ENCODE results near the gene MARCO. TPM values are rescaled to one million over a fixed set of nuclear protein-coding genes. Genes with fewer than 3 reads are reported as not detected.

Gene MARCO
- total RNA-seq, 2 donors from 2014 or later = not detected

GRCh38 chr2:118981632-118982031, 39.6 kb downstream of the MARCO start:
- Histone ChIP-seq H3K27ac (ENCODE audit: low read depth, low read length) (no peak overlapping the region), H3K36me3 (ENCODE audit: control insufficient read depth, insufficient read depth, low read length) (no peaks in the 10 kb centered on the region), H3K9me3 (ENCODE audit: control insufficient read depth, low read length) (peaks cover 5% of the 10 kb centered on the region), H3K27me3 (ENCODE audit: control insufficient read depth, insufficient read depth, low read length, poor library complexity, severe bottlenecking) (peaks cover 32% of the 10 kb centered on the region), H3K4me3 (ENCODE audit: low read length) (no peak overlapping the region), H3K4me1 (ENCODE audit: control insufficient read depth, insufficient read depth, low read length) (no peaks in the 10 kb centered on the region), H3K9ac (ENCODE audit: extremely low read depth, low read length, poor library complexity, severe bottlenecking) (no peak overlapping the region)
- WGBS, 2 experiments (ENCODE audit: insufficient coverage in 1 of 2, insufficient read length in 1 of 2) = 95% methylated on average over 2 of the region's 2 CpGs; no CpG with 5 or more reads in 1 of the 2 experiments
- Mint-ChIP-seq H3K36me3 (ENCODE audit: low read depth) (no peaks in the 10 kb centered on the region), H3K4me1 (peaks cover 6% of the 10 kb centered on the region), H3K27ac (no peak overlapping the region), H3K4me3 (no peak overlapping the region), H3K27me3 (ENCODE audit: insufficient read depth) (peaks cover 73% of the 10 kb centered on the region), H3K9me3 (peaks cover 6% of the 10 kb centered on the region)
- TF ChIP-seq CTCF (conservative IDR thresholded peaks at IDR 0.05) = no peak
- DNase-seq = no peak

GRCh38 chr2:118982039-118982438, 40.0 kb downstream of the MARCO start:
- Histone ChIP-seq H3K36me3 (ENCODE audit: control insufficient read depth, insufficient read depth, low read length) (no peaks in the 10 kb centered on the region), H3K27me3 (ENCODE audit: control insufficient read depth, insufficient read depth, low read length, poor library complexity, severe bottlenecking) (peaks cover 32% of the 10 kb centered on the region), H3K4me1 (ENCODE audit: control insufficient read depth, insufficient read depth, low read length) (no peaks in the 10 kb centered on the region), H3K9ac (ENCODE audit: extremely low read depth, low read length, poor library complexity, severe bottlenecking) (no peak overlapping the region), H3K27ac (ENCODE audit: low read depth, low read length) (no peak overlapping the region), H3K9me3 (ENCODE audit: control insufficient read depth, low read length) (peaks cover 1% of the 10 kb centered on the region), H3K4me3 (ENCODE audit: low read length) (no peak overlapping the region)
- Mint-ChIP-seq H3K36me3 (ENCODE audit: low read depth) (no peaks in the 10 kb centered on the region), H3K27me3 (ENCODE audit: insufficient read depth) (peaks cover 72% of the 10 kb centered on the region), H3K4me1 (peaks cover 6% of the 10 kb centered on the region), H3K4me3 (no peak overlapping the region), H3K27ac (no peak overlapping the region), H3K9me3 (peaks cover 2% of the 10 kb centered on the region)
- no peak for DNase-seq
- 79 to 93% methylated on average over 2 to 3 of the region's 3 CpGs for WGBS, 2 experiments (ENCODE audit: insufficient coverage in 1 of 2, insufficient read length in 1 of 2)
- TF ChIP-seq CTCF (conservative IDR thresholded peaks at IDR 0.05) = no peak

- H3K4me1 Mint-ChIP-seq = peaks cover 6% of the 10 kb centered on the region
- DNase-seq = no peak
- H3K4me3 Mint-ChIP-seq = no peak overlapping the region
- Histone ChIP-seq H3K27ac (ENCODE audit: low read depth, low read length) (no peak overlapping the region), H3K4me3 (ENCODE audit: low read length) (no peak overlapping the region), H3K9ac (ENCODE audit: extremely low read depth, low read length, poor library complexity, severe bottlenecking) (no peak overlapping the region), H3K4me1 (ENCODE audit: control insufficient read depth, insufficient read depth, low read length) (no peaks in the 10 kb centered on the region), H3K36me3 (ENCODE audit: control insufficient read depth, insufficient read depth, low read length) (no peaks in the 10 kb centered on the region), H3K27me3 (ENCODE audit: control insufficient read depth, insufficient read depth, low read length, poor library complexity, severe bottlenecking) (peaks cover 36% of the 10 kb centered on the region), H3K9me3 (ENCODE audit: control insufficient read depth, low read length) (no peaks in the 10 kb centered on the region)
- H3K27ac Mint-ChIP-seq = no peak overlapping the region
- H3K36me3 Mint-ChIP-seq (ENCODE audit: low read depth) = no peaks in the 10 kb centered on the region
- H3K27me3 Mint-ChIP-seq (ENCODE audit: insufficient read depth) = peaks cover 72% of the 10 kb centered on the region
- no peak for TF ChIP-seq CTCF (conservative IDR thresholded peaks at IDR 0.05)
- H3K9me3 Mint-ChIP-seq = no peaks in the 10 kb centered on the region
- WGBS, 2 experiments (ENCODE audit: insufficient coverage in 1 of 2, insufficient read length in 1 of 2) = 86 to 100% methylated on average over 1 to 6 of the region's 6 CpGs
Observed at GRCh38 chr2:118983133-118983532, 41.1 kb downstream of the MARCO start.

Measured in endodermal cell (in vitro differentiated cells).